Epithelial cell of proximal tubule (primary cell): ENCODE results near the gene SRRM2. TPM values are rescaled to one million over a fixed set of nuclear protein-coding genes. Genes with fewer than 3 reads are reported as not detected.
A peak's percentile ranks its signal among the peaks of the same experiment; 100 is the strongest.

Source experiments
- DNase-seq: peaks from one replicate; pipeline ENCODE4 v3.0.0-alpha.2; 2011; ENCODE audit warnings: low read depth
- H3K4me3 ChIP-seq: 2 replicates; pipeline ENCODE4 v1.5.1; 2011; ENCODE audit warnings: low read depth, mild to moderate bottlenecking, low read length
- total RNA-seq: library from RNA; depleted of rRNA; stranded (reverse); fragments of >200 nt; gene quantifications from 2 replicates; pipeline ENCODE4 v1.2.3, GENCODE V29; 2015
- TF ChIP-seq, protein P1 (sequence below): conservative IDR thresholded peaks from 2 replicates; pipeline ENCODE4 v1.5.1; 2012; ENCODE audit warnings: low read depth, mild to moderate bottlenecking, low read length

The SRRM2 gene
- 82.6 and 91.6 TPM in 2 replicates for total RNA-seq

DNA sequence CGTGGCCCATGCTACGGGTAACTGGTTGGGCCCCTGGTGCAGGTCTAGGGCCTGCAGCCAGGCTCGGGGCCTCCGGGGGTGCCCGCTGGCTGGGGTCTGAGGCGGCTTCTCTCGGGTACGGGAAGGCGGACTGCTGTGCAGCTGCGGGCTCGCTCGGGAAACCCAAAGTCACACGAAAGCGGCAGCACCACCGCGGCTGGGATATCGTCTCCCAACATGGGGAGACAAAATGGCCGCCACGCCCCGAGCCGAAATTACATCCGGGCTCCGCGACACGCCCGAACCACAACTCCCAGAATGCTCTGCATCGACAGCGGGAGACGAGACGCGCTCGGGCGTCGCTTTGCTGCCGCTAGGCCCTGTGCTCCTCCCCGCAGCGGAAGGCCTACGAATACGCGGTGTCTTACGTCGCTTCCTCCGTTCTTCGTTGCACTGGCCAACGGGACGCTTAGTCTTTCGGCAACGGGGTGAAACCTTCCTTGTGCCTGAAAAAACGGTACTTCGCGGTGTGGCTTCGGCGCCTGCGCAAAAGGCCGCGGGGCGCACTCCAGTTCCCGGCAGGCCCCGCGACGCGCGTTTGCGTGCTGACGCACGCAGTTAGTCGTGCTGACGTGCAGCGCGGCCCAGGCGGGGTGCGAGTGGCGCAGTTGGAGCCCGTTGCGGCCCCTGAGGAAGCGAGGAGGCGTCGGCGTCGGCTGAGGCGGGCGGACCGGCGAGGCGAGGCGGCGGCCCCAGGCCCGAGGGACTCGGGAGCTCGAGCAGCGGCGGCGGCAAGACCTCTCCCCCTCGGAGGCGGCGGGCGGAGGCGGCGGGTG lies at the start of gene SRRM2:
TSS of gene SRRM2 (plus strand) at position 604 of the 815 bp plus-strand sequence. CDS start 3,727 bp downstream, outside the sequence.
- peak; percentile 64 for DNase-seq
- H3K4me3 ChIP-seq, result peak within 1 kb of the TSS; percentile 90
- TF ChIP-seq, protein P1, sequence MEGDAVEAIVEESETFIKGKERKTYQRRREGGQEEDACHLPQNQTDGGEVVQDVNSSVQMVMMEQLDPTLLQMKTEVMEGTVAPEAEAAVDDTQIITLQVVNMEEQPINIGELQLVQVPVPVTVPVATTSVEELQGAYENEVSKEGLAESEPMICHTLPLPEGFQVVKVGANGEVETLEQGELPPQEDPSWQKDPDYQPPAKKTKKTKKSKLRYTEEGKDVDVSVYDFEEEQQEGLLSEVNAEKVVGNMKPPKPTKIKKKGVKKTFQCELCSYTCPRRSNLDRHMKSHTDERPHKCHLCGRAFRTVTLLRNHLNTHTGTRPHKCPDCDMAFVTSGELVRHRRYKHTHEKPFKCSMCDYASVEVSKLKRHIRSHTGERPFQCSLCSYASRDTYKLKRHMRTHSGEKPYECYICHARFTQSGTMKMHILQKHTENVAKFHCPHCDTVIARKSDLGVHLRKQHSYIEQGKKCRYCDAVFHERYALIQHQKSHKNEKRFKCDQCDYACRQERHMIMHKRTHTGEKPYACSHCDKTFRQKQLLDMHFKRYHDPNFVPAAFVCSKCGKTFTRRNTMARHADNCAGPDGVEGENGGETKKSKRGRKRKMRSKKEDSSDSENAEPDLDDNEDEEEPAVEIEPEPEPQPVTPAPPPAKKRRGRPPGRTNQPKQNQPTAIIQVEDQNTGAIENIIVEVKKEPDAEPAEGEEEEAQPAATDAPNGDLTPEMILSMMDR, result peak; percentile 3

DNA sequence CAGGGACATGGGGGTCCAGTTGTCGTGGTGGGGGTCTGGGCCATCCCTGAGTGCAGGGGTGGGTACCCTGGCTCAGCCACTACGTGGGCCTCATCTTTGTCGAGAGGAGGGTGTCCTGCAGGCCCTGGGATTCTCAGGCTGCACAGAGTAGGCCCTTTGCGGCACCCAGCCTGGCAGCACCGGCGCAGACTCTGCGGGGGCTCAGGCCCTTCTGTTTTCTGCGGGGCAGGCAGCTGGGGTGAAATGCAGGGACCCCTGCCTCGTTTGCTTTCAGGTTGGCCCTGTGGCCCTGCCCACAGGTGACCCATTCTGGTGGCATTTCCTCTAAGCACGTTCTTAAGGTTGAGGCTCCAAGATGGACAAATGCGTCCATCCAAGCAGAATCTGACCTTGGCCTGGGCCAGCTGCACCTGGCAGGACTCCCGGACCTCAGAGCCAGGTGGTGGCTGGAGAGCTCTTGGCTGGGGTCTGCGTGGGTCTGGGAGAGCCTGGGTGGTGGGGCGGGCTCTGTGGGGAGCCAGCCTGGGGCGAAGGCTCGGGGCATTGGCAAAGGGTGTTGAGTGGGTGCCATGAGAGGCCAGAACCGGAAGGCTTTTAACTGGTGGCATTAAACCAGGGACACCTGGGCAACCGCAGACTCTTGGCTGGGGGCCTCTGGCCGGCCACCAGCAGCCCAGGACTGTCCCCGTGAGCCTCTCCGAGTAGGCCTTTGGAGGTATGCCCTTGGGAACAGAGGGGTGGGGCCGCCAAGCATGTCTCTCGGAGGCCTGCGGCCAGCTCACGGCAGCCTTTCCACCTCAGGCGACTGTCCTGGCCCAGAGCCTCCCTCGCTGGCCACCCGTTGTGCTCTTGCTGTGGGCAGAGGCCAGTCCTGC lies 49.3 kb upstream of the SRRM2 start:
- DNase-seq, result no peak
- no peak overlapping the region for H3K4me3 ChIP-seq
- TF ChIP-seq, protein P1, result no peak

DNA sequence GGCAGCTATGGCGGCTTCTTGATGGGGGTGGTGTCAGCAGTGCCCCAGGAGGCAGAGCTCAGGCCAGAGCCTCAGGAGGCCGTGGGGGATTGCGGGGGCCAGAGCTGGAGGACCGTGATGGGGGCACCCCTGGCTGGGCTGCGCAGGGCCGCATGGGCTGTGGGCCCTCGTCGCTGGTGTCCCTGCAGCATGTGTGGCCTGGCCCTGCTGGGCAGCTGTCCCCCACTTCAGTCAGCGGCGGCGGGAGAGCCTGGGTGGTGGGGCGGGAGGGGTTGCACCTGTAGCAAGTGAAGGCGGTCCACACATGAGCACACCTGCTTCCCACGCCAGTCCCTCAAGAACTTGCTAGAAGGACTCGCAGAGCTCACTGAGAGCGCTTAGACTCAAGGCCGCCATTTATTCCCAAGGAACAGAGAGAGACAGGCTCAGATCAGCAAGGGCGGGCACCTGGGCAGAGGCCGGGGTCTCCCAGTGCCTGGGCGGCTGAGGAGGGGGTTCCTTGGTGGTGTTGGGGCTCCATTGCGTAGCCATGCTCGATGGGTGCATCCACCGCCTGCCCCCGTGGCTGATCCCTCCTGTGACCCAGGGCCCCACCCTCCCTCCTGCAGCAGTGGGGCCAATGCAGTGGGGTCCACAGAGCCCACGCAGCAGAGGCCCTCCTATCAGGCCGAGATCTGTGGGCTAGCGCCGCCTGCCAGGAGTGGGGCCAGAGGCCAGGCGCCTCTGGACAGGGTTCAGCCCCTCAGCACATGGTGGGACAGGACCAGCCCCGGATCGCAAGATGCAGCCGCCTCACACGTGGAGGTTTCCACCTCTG lies 48.1 kb upstream of the SRRM2 start:
- DNase-seq, result no peak
- no peak overlapping the region for H3K4me3 ChIP-seq
- TF ChIP-seq, protein P1, result no peak

DNA sequence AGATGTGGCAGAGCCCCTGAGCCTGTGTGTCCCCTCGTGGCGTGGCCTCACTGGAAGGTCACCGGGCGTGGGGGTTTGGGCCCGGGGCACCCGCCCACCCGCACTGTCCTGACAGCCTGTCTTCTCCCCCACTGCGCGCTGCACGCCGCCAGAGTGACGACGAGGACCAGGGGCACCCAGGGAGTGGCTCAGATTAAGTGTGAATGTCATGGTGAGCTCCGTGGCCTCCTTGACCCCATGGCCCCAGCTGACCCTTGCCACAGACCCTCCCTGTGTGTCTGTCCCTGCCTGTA lies 47.5 kb upstream of the SRRM2 start:
- DNase-seq, result no peak
- TF ChIP-seq, protein P1, result no peak
- H3K4me3 ChIP-seq, result no peak overlapping the region

DNA sequence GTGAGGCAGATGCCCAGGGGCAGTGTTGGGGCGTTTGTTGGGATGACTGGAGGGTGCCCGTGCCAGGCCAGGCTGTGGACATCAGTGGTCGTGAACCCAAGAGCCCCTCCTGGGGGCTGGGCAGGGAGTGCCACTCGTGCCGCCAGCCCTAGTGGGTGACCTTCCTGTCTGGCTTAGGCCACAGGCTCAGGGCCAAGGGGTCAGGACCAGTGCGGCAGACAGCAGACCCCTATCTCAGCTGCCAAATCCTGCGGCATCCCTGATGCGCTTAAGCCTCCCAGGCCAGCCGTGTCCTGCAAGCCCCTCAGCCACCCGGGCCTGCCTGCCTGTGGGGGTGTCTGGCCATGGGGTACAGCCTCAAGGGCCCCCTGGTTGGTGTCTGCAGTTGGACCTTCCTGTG lies 47.1 kb upstream of the SRRM2 start:
- H3K4me3 ChIP-seq, result no peak overlapping the region
- no peak for DNase-seq
- TF ChIP-seq, protein P1, result no peak

DNA sequence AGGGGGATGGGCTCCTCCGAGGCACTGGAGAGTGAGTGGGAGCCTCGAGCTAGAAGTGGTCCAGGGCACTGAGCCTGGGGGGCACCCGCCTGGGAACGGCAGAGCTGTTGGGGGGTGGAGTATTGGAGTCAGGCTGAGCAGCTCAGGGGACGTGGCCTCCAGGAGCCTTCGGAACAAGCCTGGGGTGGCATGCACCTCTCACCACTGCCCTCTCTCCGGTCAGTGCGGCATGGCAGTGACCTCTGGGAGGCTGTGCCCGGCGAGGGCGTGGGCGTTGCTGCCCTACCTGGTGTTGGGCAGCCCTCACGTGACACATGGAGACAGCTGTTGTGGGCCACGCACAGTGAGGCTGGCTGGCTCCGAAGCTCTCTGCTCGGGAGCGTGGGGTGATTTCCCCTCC lies 46.4 kb upstream of the SRRM2 start:
- DNase-seq, result no peak
- TF ChIP-seq, protein P1, result no peak
- no peak overlapping the region for H3K4me3 ChIP-seq
